Measurements from ENCODE around the gene UNC5C. TPM values are rescaled to one million over a fixed set of nuclear protein-coding genes. Genes with fewer than 3 reads are reported as not detected.

Gene UNC5C
- total and polyA plus RNA-seq, 7 experiments from 2014 or later: not detected

DNA sequence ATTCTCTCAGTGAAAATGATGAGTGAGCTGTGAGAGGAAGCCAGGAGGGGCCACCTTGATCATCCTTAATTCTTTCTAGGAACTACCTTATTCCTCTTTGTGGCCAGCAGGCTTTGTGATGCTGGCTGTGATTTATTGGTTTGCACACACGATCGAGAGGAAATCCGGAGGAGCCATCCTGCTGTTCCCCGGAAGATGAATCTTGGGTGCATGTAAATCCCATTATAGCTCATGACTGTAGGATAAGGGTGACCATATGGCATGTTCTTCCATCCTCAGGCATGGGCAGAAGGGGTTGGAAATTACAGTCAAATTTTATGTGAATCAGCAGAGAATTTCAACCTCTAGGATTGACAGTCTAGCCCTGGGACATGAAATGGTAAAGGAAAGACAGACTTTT lies 254.5 kb downstream of the UNC5C start:
- ChIA-PET POLR2A (no interaction called here), CTCF (no interaction called here)
- Mint-ChIP-seq H3K4me3 (no peak overlapping the region), H3K27me3 (no peaks in the 10 kb centered on the region), H3K4me1 (peaks cover 18 to 56% (median 45%) of the 10 kb centered on the region in 7 donors), H3K9me3 (peaks cover 0 to 10% (median 3%) of the 10 kb centered on the region in 11 donors), H3K36me3 (peaks cover 0 to 5% (median 4%) of the 10 kb centered on the region in 5 donors), H3K27ac (peak overlapping the region in 1 of 9 donors; percentile 66)
- Histone ChIP-seq H3K4me1 (ENCODE audit: control insufficient read depth in 2 of 2, insufficient read depth in 2 of 2, low read length in 2 of 2) (peaks cover 0 to 27% of the 10 kb centered on the region in 2 donors), H3K36me3 (ENCODE audit: control insufficient read depth in 2 of 3, insufficient read depth in 3 of 3, low read length in 3 of 3) (no peaks in the 10 kb centered on the region), H3K27me3 (ENCODE audit: control insufficient read depth in 2 of 2, insufficient read depth in 2 of 2, low read length in 2 of 2) (no peaks in the 10 kb centered on the region), H3K27ac (ENCODE audit: low read depth, low read length) (no peak overlapping the region), H3K4me3 (ENCODE audit: low read length) (no peak overlapping the region), H3K9me3 (ENCODE audit: control insufficient read depth in 2 of 3, low read length in 3 of 3) (no peaks in the 10 kb centered on the region)
- intact Hi-C loops (cut with micrococcal nuclease): no loop called here
- no peak for DNase-seq
- ATAC-seq: no peak

DNA sequence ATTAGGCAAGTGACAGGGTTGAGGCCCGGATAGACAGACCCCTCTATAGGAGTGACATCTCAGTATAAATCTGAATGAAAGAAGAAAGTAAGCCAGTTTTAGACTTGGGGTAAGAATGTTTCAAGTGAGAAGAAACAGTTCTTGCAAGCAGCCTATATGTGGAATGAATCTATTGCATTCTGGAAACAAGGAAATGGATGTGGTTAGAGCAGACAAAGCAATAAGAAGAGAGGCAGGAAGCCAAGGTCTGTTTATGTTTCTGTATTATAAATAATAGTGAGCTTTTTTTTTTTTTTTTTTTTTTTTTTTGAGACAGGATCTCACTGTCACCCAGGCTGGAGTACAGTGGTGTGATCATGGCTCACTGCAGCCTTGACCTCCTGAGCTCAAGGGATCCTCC lies 255.8 kb downstream of the UNC5C start:
- peak; percentile 83 for ATAC-seq
- H3K27ac ChIP-seq (ENCODE audit: low read depth, low read length): no peak overlapping the region
- DNase-seq: peak in 7 of 9 donors; percentile 11 to 68 (median 43)
- no peaks in the 10 kb centered on the region for H3K9me3 ChIP-seq (ENCODE audit: control insufficient read depth in 2 of 3, low read length in 3 of 3)
- H3K4me1 Mint-ChIP-seq: peaks cover 21 to 63% (median 53%) of the 10 kb centered on the region in 7 donors
- no peaks in the 10 kb centered on the region for H3K27me3 Mint-ChIP-seq
- peaks cover 0 to 30% of the 10 kb centered on the region in 2 donors for H3K4me1 ChIP-seq (ENCODE audit: control insufficient read depth in 2 of 2, insufficient read depth in 2 of 2, low read length in 2 of 2)
- H3K4me3 Mint-ChIP-seq: peak overlapping the region in 8 of 10 donors; percentile 13 to 68 (median 26)
- no peaks in the 10 kb centered on the region for H3K9me3 Mint-ChIP-seq
- CTCF ChIA-PET: no interaction called here
- intact Hi-C loops (cut with micrococcal nuclease): loop anchor here in 1 of 2 donors (2.0 kb wide), 1 partner anchor 104 kb away; no protein-coding TSS in a partner anchor
- H3K27me3 ChIP-seq (ENCODE audit: control insufficient read depth in 2 of 2, insufficient read depth in 2 of 2, low read length in 2 of 2): no peaks in the 10 kb centered on the region
- no peaks in the 10 kb centered on the region for H3K36me3 Mint-ChIP-seq
- POLR2A ChIA-PET: no interaction called here
- no peak overlapping the region for H3K4me3 ChIP-seq (ENCODE audit: low read length)
- H3K36me3 ChIP-seq (ENCODE audit: control insufficient read depth in 2 of 3, insufficient read depth in 3 of 3, low read length in 3 of 3): no peaks in the 10 kb centered on the region
- peak overlapping the region in 8 of 9 donors; percentile 7 to 77 (median 40) for H3K27ac Mint-ChIP-seq

DNA sequence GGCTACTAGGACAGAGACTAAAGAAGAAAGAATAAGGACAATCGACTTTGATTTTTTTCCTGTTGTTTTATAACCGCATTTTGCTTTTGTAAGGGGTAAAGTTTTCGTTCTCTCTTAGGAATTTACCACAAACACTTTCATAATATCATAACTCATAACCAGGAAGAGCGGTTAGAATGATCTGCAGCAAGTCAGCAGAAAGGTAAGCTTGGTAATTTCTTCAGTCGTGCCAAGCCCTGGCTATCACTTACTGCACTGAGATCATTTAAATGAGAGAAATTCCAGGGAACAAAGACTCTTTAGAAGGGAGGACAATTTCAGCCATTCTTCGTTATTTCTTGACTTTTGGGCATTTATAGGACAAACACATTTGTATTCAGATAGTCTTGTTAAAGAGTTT lies 258.1 kb downstream of the UNC5C start:
- Histone ChIP-seq H3K27ac (ENCODE audit: low read depth, low read length) (no peak overlapping the region), H3K9me3 (ENCODE audit: control insufficient read depth in 2 of 3, low read length in 3 of 3) (no peaks in the 10 kb centered on the region), H3K36me3 (ENCODE audit: control insufficient read depth in 2 of 3, insufficient read depth in 3 of 3, low read length in 3 of 3) (no peaks in the 10 kb centered on the region), H3K4me3 (ENCODE audit: low read length) (no peak overlapping the region), H3K4me1 (ENCODE audit: control insufficient read depth in 2 of 2, insufficient read depth in 2 of 2, low read length in 2 of 2) (peaks cover 0 to 30% of the 10 kb centered on the region in 2 donors), H3K27me3 (ENCODE audit: control insufficient read depth in 2 of 2, insufficient read depth in 2 of 2, low read length in 2 of 2) (no peaks in the 10 kb centered on the region)
- Mint-ChIP-seq H3K27me3 (no peaks in the 10 kb centered on the region), H3K36me3 (no peaks in the 10 kb centered on the region), H3K27ac (peak overlapping the region in 8 of 9 donors; percentile 3 to 76 (median 29)), H3K9me3 (no peaks in the 10 kb centered on the region), H3K4me1 (peaks cover 21 to 63% (median 53%) of the 10 kb centered on the region in 7 donors), H3K4me3 (peak overlapping the region in 6 of 10 donors; percentile 12 to 55 (median 38))
- ATAC-seq (peak; percentile 55), DNase-seq (peak in 2 of 9 donors; percentile 4 to 5)
- POLR2A ChIA-PET: interaction anchor here (0.6 kb wide), 1 partner anchor 30 kb away, joined by 4 read pairs; no protein-coding TSS in a partner anchor
- intact Hi-C loops (cut with micrococcal nuclease): no loop called here
- CTCF ChIA-PET: no interaction called here

DNA sequence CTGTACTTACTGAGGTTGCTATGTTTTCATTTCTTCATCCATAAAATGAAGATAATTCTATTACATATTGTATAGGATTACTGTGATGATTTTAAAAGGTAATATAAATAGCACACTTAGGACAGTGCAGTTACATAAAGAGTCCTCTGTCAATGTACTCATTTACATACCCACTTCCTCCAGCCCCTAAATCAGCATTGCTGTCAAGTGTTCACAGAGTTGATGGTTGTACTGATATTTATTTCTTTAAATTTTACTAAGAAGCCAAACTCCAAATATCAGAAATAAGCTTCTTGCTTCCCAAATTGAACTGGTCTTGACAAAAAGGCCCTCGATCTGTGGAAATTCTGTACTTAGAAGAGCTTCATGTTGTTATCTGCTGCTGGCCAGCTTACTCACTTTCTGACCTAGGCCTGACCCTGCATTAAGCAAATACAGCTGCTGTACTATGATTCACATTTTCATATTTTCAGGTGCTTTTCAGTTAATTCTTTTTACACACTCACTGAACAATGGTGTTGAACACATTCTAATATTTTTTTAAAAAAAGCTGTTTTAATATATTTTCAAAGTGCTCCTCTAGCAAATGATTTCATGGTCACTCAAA lies 259.6 kb downstream of the UNC5C start:
- Histone ChIP-seq H3K9me3 (ENCODE audit: control insufficient read depth in 2 of 3, low read length in 3 of 3) (no peaks in the 10 kb centered on the region), H3K27me3 (ENCODE audit: control insufficient read depth in 2 of 2, insufficient read depth in 2 of 2, low read length in 2 of 2) (no peaks in the 10 kb centered on the region), H3K27ac (ENCODE audit: low read depth, low read length) (no peak overlapping the region), H3K36me3 (ENCODE audit: control insufficient read depth in 2 of 3, insufficient read depth in 3 of 3, low read length in 3 of 3) (no peaks in the 10 kb centered on the region), H3K4me1 (ENCODE audit: control insufficient read depth in 2 of 2, insufficient read depth in 2 of 2, low read length in 2 of 2) (peaks cover 0 to 23% of the 10 kb centered on the region in 2 donors), H3K4me3 (ENCODE audit: low read length) (no peak overlapping the region)
- Mint-ChIP-seq H3K36me3 (no peaks in the 10 kb centered on the region), H3K27ac (peak overlapping the region in 1 of 9 donors; percentile 30), H3K27me3 (no peaks in the 10 kb centered on the region), H3K9me3 (no peaks in the 10 kb centered on the region), H3K4me3 (no peak overlapping the region), H3K4me1 (peaks cover 21 to 53% (median 43%) of the 10 kb centered on the region in 7 donors)
- POLR2A ChIA-PET: interaction anchor here (0.5 kb wide), 1 partner anchor 32 kb away, joined by 3 read pairs; no protein-coding TSS in a partner anchor
- intact Hi-C loops (cut with micrococcal nuclease): no loop called here
- ATAC-seq (no peak), DNase-seq (no peak)
- CTCF ChIA-PET: interaction anchor here (0.7 kb wide), 1 partner anchor 21 kb away, joined by 3 read pairs; no protein-coding TSS in a partner anchor

DNA sequence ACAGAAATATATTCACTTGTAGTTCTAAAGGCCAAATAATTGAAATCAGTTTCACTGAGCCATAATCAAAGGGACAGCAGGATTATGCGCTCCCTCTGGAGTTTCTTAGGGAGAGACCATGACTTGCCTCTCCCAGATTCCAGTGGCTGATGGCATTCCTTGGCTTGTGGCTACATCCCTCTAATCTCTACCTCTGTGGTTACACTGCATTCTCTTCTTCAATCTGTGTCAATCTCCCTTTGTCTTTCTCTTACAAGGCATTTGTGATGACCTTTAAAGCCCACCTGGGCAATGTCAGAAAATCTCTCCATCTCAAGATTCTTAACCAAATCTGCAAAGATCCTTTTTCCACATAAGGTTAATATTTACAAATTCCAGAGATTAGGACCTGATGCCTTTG lies 260.2 kb downstream of the UNC5C start:
- no peak for ATAC-seq
- POLR2A ChIA-PET: no interaction called here
- Mint-ChIP-seq H3K36me3 (no peaks in the 10 kb centered on the region), H3K4me1 (peaks cover 18 to 48% (median 37%) of the 10 kb centered on the region in 7 donors), H3K27ac (peak overlapping the region in 1 of 9 donors; percentile 30), H3K27me3 (no peaks in the 10 kb centered on the region), H3K4me3 (no peak overlapping the region), H3K9me3 (no peaks in the 10 kb centered on the region)
- Histone ChIP-seq H3K27ac (ENCODE audit: low read depth, low read length) (no peak overlapping the region), H3K9me3 (ENCODE audit: control insufficient read depth in 2 of 3, low read length in 3 of 3) (no peaks in the 10 kb centered on the region), H3K27me3 (ENCODE audit: control insufficient read depth in 2 of 2, insufficient read depth in 2 of 2, low read length in 2 of 2) (no peaks in the 10 kb centered on the region), H3K36me3 (ENCODE audit: control insufficient read depth in 2 of 3, insufficient read depth in 3 of 3, low read length in 3 of 3) (no peaks in the 10 kb centered on the region), H3K4me1 (ENCODE audit: control insufficient read depth in 2 of 2, insufficient read depth in 2 of 2, low read length in 2 of 2) (peaks cover 0 to 17% of the 10 kb centered on the region in 2 donors), H3K4me3 (ENCODE audit: low read length) (no peak overlapping the region)
- CTCF ChIA-PET: no interaction called here
- intact Hi-C loops (cut with micrococcal nuclease): no loop called here
- DNase-seq: no peak

DNA sequence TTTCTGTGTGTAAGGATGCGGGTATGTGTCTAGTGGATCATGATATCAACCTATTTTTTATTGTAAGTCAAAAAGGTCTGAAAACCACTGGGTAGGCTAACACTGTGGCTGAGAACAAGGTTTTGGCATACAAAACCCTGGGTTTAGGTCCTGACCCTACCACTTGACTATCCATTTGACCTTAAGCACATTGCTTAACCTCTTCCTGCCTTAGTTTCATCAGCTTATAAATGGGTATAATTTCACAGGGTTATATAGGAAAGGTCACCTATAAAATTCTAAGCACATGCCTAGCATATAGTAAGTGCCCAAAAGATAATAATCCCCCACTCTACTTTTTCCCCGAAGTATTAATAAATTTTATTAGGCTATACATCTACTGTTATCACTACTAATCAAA lies 263.0 kb downstream of the UNC5C start:
- Histone ChIP-seq H3K36me3 (ENCODE audit: control insufficient read depth in 2 of 3, insufficient read depth in 3 of 3, low read length in 3 of 3) (no peaks in the 10 kb centered on the region), H3K27me3 (ENCODE audit: control insufficient read depth in 2 of 2, insufficient read depth in 2 of 2, low read length in 2 of 2) (no peaks in the 10 kb centered on the region), H3K27ac (ENCODE audit: low read depth, low read length) (no peak overlapping the region), H3K4me3 (ENCODE audit: low read length) (no peak overlapping the region), H3K9me3 (ENCODE audit: control insufficient read depth in 2 of 3, low read length in 3 of 3) (no peaks in the 10 kb centered on the region), H3K4me1 (ENCODE audit: control insufficient read depth in 2 of 2, insufficient read depth in 2 of 2, low read length in 2 of 2) (peaks cover 0 to 6% of the 10 kb centered on the region in 2 donors)
- intact Hi-C loops (cut with micrococcal nuclease): no loop called here
- DNase-seq (no peak), ATAC-seq (no peak)
- Mint-ChIP-seq H3K27me3 (peaks cover 0 to 1% (median 0%) of the 10 kb centered on the region in 5 donors), H3K4me1 (peaks cover 5 to 20% (median 16%) of the 10 kb centered on the region in 7 donors), H3K36me3 (peaks cover 0 to 6% (median 0%) of the 10 kb centered on the region in 5 donors), H3K9me3 (peaks cover 3 to 13% (median 7%) of the 10 kb centered on the region in 11 donors), H3K27ac (no peak overlapping the region), H3K4me3 (no peak overlapping the region)
- ChIA-PET CTCF (no interaction called here), POLR2A (no interaction called here)

DNA sequence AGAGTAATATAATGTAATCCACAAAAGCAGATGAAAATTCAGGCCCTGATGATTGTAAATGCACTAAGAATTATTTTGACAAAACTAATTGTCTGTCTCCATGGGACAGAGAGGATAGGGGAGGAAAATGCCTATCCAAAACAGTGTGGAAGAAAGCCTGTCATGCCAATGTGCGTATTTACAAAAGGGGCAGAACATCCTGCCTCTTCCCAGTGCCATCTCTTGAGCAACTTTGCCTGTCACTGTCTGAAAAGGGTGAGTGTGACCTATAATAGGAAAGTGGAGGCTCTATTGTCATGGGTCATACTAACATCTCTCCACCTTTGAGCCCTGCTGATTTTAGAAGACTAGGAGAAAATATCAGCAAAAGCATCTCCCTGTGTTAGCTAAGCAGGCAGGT lies 264.1 kb downstream of the UNC5C start:
- Mint-ChIP-seq H3K4me3 (no peak overlapping the region), H3K36me3 (peaks cover 0 to 7% (median 0%) of the 10 kb centered on the region in 5 donors), H3K9me3 (peaks cover 3 to 20% (median 9%) of the 10 kb centered on the region in 11 donors), H3K27me3 (peaks cover 0 to 2% (median 0%) of the 10 kb centered on the region in 5 donors), H3K4me1 (peaks cover 1 to 12% (median 11%) of the 10 kb centered on the region in 7 donors), H3K27ac (no peak overlapping the region)
- Histone ChIP-seq H3K4me3 (ENCODE audit: low read length) (no peak overlapping the region), H3K36me3 (ENCODE audit: control insufficient read depth in 2 of 3, insufficient read depth in 3 of 3, low read length in 3 of 3) (no peaks in the 10 kb centered on the region), H3K9me3 (ENCODE audit: control insufficient read depth in 2 of 3, low read length in 3 of 3) (no peaks in the 10 kb centered on the region), H3K4me1 (ENCODE audit: control insufficient read depth in 2 of 2, insufficient read depth in 2 of 2, low read length in 2 of 2) (peaks cover 0 to 6% of the 10 kb centered on the region in 2 donors), H3K27ac (ENCODE audit: low read depth, low read length) (no peak overlapping the region), H3K27me3 (ENCODE audit: control insufficient read depth in 2 of 2, insufficient read depth in 2 of 2, low read length in 2 of 2) (no peaks in the 10 kb centered on the region)
- ATAC-seq (no peak), DNase-seq (no peak)
- intact Hi-C loops (cut with micrococcal nuclease): no loop called here
- ChIA-PET POLR2A (no interaction called here), CTCF (no interaction called here)
